A549 (cell line): ENCODE data around the gene ZNF469. TPM values are rescaled to one million over a fixed set of nuclear protein-coding genes. Genes with fewer than 3 reads are reported as not detected.

Experiments
- ATAC-seq, 2 experiments: fragments of 200-7000 bp in 1 of 2; fragments of >200 bp in 1 of 2; cut with Nextera tagmentation in 1 of 2; cut with Tn5 transposase in 1 of 2; 3 replicates each; pipeline versions ENCODE4 v1.8.0 to v1.9.1; 2018 to 2020; ENCODE audit warnings: mild to moderate bottlenecking in 1 of 2, moderate library complexity in 1 of 2
- CTCF ChIA-PET: fragments of 300-600 bp; sonication (Branson Sonifier 250); formaldehyde crosslinking; extraction: SDS; loops from one replicate; lab custom pipeline; 2021; ENCODE audit warnings: antibody characterized with exemption, inconsistent platforms; lab: Yijun Ruan, JAX
- POLR2A ChIA-PET: fragments of 350-600 bp; formaldehyde crosslinking; extraction: SDS; loops from one replicate; lab custom pipeline; 2021; ENCODE audit warnings: antibody characterized with exemption, inconsistent platforms; lab: Yijun Ruan, JAX
- DNase-seq, 2 experiments: peaks; one replicate each; pipeline versions ENCODE4 v3.0.0 to v3.0.0-alpha.2; 2011 to 2016; ENCODE audit warnings: low read depth in 1 of 2, low spot score in 1 of 2
- FAIRE-seq: peaks from 2 replicates; lab custom pipeline; 2011; peaks lifted over from hg19 to GRCh38; lab: Jason Lieb, UNC
- H3K27ac ChIP-seq, 2 experiments: fragments of >200 bp; sonication (Bioruptor Twin); formaldehyde crosslinking; 3 replicates each; pipeline ENCODE4 v1.5.1; 2016 to 2017
- H3K4me1 ChIP-seq: fragments of >200 bp; sonication (Bioruptor Twin); formaldehyde crosslinking; 3 replicates; pipeline ENCODE4 v1.6.1; 2016
- H3K4me2 ChIP-seq: fragments of >200 bp; sonication (Bioruptor Twin); formaldehyde crosslinking; 3 replicates; pipeline ENCODE4 v1.6.1; 2016
- H3K4me3 ChIP-seq: fragments of >200 bp; sonication (Bioruptor Twin); formaldehyde crosslinking; 3 replicates; pipeline ENCODE4 v1.5.1; 2016
- H3K9me3 ChIP-seq: fragments of >200 bp; sonication (Bioruptor Twin); formaldehyde crosslinking; 3 replicates; pipeline ENCODE4 v1.6.1; 2016
- CBX2 ChIP-seq: fragments of 200-600 bp; sonication (generic); IDR thresholded peaks from 2 replicates; pipeline ENCODE4 v1.6.1; 2016; ENCODE audit warnings: low read depth, mild to moderate bottlenecking, borderline replicate concordance
- CHD4 ChIP-seq: fragments of 200-600 bp; sonication (generic); IDR thresholded peaks from 2 replicates; pipeline ENCODE4 v1.6.1; 2016; ENCODE audit warnings: antibody characterized with exemption, mild to moderate bottlenecking, borderline replicate concordance
- EHF ChIP-seq: fragments of 250-450 bp; sonication (Bioruptor Pico); IDR thresholded peaks from 2 replicates; pipeline ENCODE4 v1.5.0; 2020; ENCODE audit warnings: mild to moderate bottlenecking
- EHMT2 ChIP-seq: fragments of 200-600 bp; sonication (generic); IDR thresholded peaks from 2 replicates; pipeline ENCODE4 v1.6.1; 2016; ENCODE audit warnings: antibody characterized with exemption, low read depth, mild to moderate bottlenecking, moderate library complexity
- ESRRA ChIP-seq: fragments of 150-350 bp; IDR thresholded peaks from 2 replicates; pipeline ENCODE4 v1.6.1; 2014; ENCODE audit warnings: mild to moderate bottlenecking, low read length, borderline replicate concordance
- GATA3 ChIP-seq: IDR thresholded peaks from 2 replicates; pipeline ENCODE4 v1.6.1; 2012; ENCODE audit warnings: borderline replicate concordance
- HOXB13 ChIP-seq: fragments of 250-450 bp; sonication (Bioruptor Pico); IDR thresholded peaks from 2 replicates; pipeline ENCODE4 v1.5.0; 2020; ENCODE audit warnings: low read depth, mild to moderate bottlenecking, moderate library complexity
- JUN ChIP-seq, 2 experiments: fragments of >200 bp; sonication (Bioruptor Twin); formaldehyde crosslinking; IDR thresholded peaks; 2 replicates in 1 of 2; 3 replicates in 1 of 2; pipeline ENCODE4 v1.6.1; 2016 to 2017
- KDM1A ChIP-seq: fragments of 200-600 bp; sonication (generic); IDR thresholded peaks from 2 replicates; pipeline ENCODE4 v1.6.1; 2016; ENCODE audit warnings: low read depth, mild to moderate bottlenecking
- KDM5A ChIP-seq: fragments of 200-600 bp; sonication (generic); IDR thresholded peaks from 2 replicates; pipeline ENCODE4 v1.6.1; 2016; ENCODE audit warnings: antibody characterized with exemption, mild to moderate bottlenecking
- PHF8 ChIP-seq: fragments of 200-600 bp; sonication (generic); IDR thresholded peaks from 2 replicates; pipeline ENCODE4 v1.6.1; 2016; ENCODE audit warnings: low read depth, mild to moderate bottlenecking, antibody characterized with exemption, moderate library complexity, borderline replicate concordance
- POLR2A ChIP-seq: IDR thresholded peaks from 2 replicates; pipeline ENCODE4 v1.6.1; 2012; ENCODE audit warnings: mild to moderate bottlenecking, low read length
- RAD21 ChIP-seq, 2 experiments: fragments of >200 bp in 1 of 2; sonication (Bioruptor Twin) in 1 of 2; formaldehyde crosslinking in 1 of 2; IDR thresholded peaks in 1 of 2; conservative IDR thresholded peaks in 1 of 2; 2 replicates in 1 of 2; 3 replicates in 1 of 2; pipeline ENCODE4 v1.6.1; 2012 to 2018; ENCODE audit warnings: inconsistent platforms in 1 of 2
- RCOR1 ChIP-seq: fragments of 150-350 bp; IDR thresholded peaks from 2 replicates; pipeline ENCODE4 v1.6.1; 2014; ENCODE audit warnings: antibody characterized with exemption, low read length, low read depth
- RFX5 ChIP-seq: fragments of 450-650 bp; IDR thresholded peaks from 2 replicates; pipeline ENCODE4 v1.7.1; 2014; ENCODE audit warnings: antibody characterized with exemption, mild to moderate bottlenecking, moderate library complexity
- RNF2 ChIP-seq: fragments of 200-600 bp; sonication (generic); IDR thresholded peaks from 2 replicates; pipeline ENCODE4 v1.6.1; 2016; ENCODE audit warnings: low read depth, mild to moderate bottlenecking, antibody characterized with exemption, moderate library complexity, borderline replicate concordance
- SMC3 ChIP-seq: fragments of >200 bp; sonication (Bioruptor Twin); formaldehyde crosslinking; IDR thresholded peaks from 3 replicates; pipeline ENCODE4 v1.6.1; 2018; ENCODE audit warnings: inconsistent platforms
- WGBS: methylation state at CpG from one replicate; pipeline ENCODE4 v1.1.6; 2017; ENCODE audit errors: missing lambda C conversion rate; 5-methylcytosine and 5-hydroxymethylcytosine counted together
- polyA plus RNA-seq, 4 experiments: library from polyadenylated mRNA; depleted of rRNA in 3 of 4; stranded (reverse); fragments of >200 nt; fragmentation: RNase III in 1 of 4; extraction: RNeasy Plus Mini Kit Qiagen cat#74134 plus additional on column Dnase treatment in 1 of 4; gene quantifications; 2 replicates in 3 of 4; 3 replicates in 1 of 4; pipeline ENCODE4 v1.2.3, GENCODE V29; 2011 to 2017
- TF ChIP-seq, protein P1 (sequence below): fragments of >200 bp; sonication (Bioruptor Twin); formaldehyde crosslinking; IDR thresholded peaks from 3 replicates; pipeline ENCODE4 v1.5.1; 2016
- TF ChIP-seq, protein P2 (sequence below): fragments of 150-350 bp; IDR thresholded peaks from 2 replicates; pipeline ENCODE4 v1.6.1; 2014; ENCODE audit warnings: low read depth, mild to moderate bottlenecking, low read length
- TF ChIP-seq, protein P3 (sequence below): fragments of 200-600 bp; sonication (generic); IDR thresholded peaks from 2 replicates; pipeline ENCODE4 v1.6.1; 2016; ENCODE audit warnings: antibody characterized with exemption, mild to moderate bottlenecking, moderate library complexity
- TF ChIP-seq, protein P4 (sequence below): fragments of 250-450 bp; sonication (Bioruptor Pico); IDR thresholded peaks from 2 replicates; pipeline ENCODE4 v1.5.0; 2020; ENCODE audit warnings: low read depth, mild to moderate bottlenecking, moderate library complexity

ZNF469 gene
- polyA plus RNA-seq, 2 of the 4 experiments (the other 2 are of a cell fraction) = 0.47 to 4.4 TPM

DNA sequence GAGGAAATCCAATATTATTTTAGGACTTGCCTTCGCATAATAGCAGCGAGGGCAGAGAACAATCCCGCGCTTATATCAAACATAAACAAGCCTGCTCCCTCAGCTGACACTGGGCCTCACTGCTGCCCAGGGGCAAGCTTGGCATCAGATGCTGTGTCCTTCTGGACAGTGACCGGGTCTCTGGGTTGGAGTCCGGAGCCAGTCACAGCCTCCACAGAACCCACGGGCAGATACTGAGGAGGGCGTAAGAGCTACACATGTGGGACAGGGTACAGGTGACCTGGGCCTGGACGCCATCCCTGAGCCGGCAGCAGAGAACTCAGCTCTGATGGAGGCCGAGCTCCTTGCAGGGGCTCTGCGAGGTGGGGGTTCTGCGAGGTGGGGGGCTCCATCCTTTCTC, 14.7 kb upstream of the ZNF469 start:
- CTCF ChIA-PET = interaction anchor here (1.8 kb wide), 1 partner anchor 81 kb away, joined by 3 read pairs; no protein-coding TSS in a partner anchor
- Histone ChIP-seq H3K4me2 (no peak overlapping the region), H3K27ac (no peak overlapping the region), H3K9me3 (peaks cover 19% of the 10 kb centered on the region; the same call in 1 of the 3 replicates), H3K4me1 (no peaks in the 10 kb centered on the region), H3K4me3 (no peak overlapping the region)
- POLR2A ChIA-PET = no interaction called here
- TF ChIP-seq, protein P1, sequence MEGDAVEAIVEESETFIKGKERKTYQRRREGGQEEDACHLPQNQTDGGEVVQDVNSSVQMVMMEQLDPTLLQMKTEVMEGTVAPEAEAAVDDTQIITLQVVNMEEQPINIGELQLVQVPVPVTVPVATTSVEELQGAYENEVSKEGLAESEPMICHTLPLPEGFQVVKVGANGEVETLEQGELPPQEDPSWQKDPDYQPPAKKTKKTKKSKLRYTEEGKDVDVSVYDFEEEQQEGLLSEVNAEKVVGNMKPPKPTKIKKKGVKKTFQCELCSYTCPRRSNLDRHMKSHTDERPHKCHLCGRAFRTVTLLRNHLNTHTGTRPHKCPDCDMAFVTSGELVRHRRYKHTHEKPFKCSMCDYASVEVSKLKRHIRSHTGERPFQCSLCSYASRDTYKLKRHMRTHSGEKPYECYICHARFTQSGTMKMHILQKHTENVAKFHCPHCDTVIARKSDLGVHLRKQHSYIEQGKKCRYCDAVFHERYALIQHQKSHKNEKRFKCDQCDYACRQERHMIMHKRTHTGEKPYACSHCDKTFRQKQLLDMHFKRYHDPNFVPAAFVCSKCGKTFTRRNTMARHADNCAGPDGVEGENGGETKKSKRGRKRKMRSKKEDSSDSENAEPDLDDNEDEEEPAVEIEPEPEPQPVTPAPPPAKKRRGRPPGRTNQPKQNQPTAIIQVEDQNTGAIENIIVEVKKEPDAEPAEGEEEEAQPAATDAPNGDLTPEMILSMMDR = no peak
- TF ChIP-seq, protein P2, sequence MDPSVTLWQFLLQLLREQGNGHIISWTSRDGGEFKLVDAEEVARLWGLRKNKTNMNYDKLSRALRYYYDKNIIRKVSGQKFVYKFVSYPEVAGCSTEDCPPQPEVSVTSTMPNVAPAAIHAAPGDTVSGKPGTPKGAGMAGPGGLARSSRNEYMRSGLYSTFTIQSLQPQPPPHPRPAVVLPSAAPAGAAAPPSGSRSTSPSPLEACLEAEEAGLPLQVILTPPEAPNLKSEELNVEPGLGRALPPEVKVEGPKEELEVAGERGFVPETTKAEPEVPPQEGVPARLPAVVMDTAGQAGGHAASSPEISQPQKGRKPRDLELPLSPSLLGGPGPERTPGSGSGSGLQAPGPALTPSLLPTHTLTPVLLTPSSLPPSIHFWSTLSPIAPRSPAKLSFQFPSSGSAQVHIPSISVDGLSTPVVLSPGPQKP = no peak
- TF ChIP-seq, protein P3, sequence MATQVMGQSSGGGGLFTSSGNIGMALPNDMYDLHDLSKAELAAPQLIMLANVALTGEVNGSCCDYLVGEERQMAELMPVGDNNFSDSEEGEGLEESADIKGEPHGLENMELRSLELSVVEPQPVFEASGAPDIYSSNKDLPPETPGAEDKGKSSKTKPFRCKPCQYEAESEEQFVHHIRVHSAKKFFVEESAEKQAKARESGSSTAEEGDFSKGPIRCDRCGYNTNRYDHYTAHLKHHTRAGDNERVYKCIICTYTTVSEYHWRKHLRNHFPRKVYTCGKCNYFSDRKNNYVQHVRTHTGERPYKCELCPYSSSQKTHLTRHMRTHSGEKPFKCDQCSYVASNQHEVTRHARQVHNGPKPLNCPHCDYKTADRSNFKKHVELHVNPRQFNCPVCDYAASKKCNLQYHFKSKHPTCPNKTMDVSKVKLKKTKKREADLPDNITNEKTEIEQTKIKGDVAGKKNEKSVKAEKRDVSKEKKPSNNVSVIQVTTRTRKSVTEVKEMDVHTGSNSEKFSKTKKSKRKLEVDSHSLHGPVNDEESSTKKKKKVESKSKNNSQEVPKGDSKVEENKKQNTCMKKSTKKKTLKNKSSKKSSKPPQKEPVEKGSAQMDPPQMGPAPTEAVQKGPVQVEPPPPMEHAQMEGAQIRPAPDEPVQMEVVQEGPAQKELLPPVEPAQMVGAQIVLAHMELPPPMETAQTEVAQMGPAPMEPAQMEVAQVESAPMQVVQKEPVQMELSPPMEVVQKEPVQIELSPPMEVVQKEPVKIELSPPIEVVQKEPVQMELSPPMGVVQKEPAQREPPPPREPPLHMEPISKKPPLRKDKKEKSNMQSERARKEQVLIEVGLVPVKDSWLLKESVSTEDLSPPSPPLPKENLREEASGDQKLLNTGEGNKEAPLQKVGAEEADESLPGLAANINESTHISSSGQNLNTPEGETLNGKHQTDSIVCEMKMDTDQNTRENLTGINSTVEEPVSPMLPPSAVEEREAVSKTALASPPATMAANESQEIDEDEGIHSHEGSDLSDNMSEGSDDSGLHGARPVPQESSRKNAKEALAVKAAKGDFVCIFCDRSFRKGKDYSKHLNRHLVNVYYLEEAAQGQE = no peak
- TF ChIP-seq CBX2 (no peak), EHMT2 (no peak), RFX5 (no peak), KDM5A (no peak), ESRRA (no peak), KDM1A (no peak), HOXB13 (no peak), EHF (no peak), JUN (IDR thresholded peaks at IDR 0.05) (no peak), CHD4 (no peak), RAD21 (conservative IDR thresholded peaks at IDR 0.05 in 1 of 2, IDR thresholded peaks at IDR 0.05 in 1 of 2) (no peak), GATA3 (no peak), PHF8 (no peak)
- TF ChIP-seq, protein P4, sequence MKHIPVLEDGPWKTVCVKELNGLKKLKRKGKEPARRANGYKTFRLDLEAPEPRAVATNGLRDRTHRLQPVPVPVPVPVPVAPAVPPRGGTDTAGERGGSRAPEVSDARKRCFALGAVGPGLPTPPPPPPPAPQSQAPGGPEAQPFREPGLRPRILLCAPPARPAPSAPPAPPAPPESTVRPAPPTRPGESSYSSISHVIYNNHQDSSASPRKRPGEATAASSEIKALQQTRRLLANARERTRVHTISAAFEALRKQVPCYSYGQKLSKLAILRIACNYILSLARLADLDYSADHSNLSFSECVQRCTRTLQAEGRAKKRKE (CRISPR knock-in tag) = no peak
- ATAC-seq (no peak), DNase-seq (no peak), FAIRE-seq (no peak)
- 86% methylated on average over 12 of the region's 13 CpGs for WGBS

DNA sequence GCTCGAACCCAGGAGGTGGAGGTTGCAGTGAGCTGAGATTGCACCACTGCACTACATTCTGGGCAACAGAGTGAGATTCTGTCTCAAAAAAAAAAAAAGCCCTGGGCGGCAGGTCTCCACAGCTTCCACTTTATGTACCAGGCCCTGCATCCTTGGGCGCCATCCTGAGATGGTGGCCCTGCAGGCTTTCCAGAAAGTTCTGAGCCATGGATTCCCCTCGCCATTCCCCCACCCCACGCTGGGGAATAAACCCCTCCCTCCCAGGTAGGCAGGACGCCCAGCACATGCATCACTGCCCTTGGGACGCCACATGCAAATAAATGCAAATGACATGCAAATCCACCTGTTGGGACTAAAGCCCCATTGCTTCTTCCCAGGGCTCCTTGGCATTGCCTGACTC, 13.8 kb upstream of the ZNF469 start:
- WGBS = 84% methylated on average over 6 of the region's 7 CpGs
- no peak for TF ChIP-seq KDM5A
- TF ChIP-seq CBX2 = no peak
- no peak for TF ChIP-seq SMC3
- TF ChIP-seq GATA3 = no peak
- no peak for TF ChIP-seq RNF2
- no peak for TF ChIP-seq POLR2A
- TF ChIP-seq RCOR1 = no peak
- TF ChIP-seq JUN (IDR thresholded peaks at IDR 0.05) = no peak
- Histone ChIP-seq H3K9me3 (peaks cover 12% of the 10 kb centered on the region; the same call in 1 of the 3 replicates), H3K4me2 (no peak overlapping the region), H3K4me3 (no peak overlapping the region), H3K4me1 (no peaks in the 10 kb centered on the region), H3K27ac (no peak overlapping the region)
- ATAC-seq (no peak), FAIRE-seq (no peak), DNase-seq (no peak)
- CTCF ChIA-PET = interaction anchor here (1.7 to 1.8 kb wide), 2 partner anchors 15 to 82 kb away, joined by 3 to 8 read pairs; no protein-coding TSS in a partner anchor
- POLR2A ChIA-PET = no interaction called here
